GM10847 (cell line): ENCODE measurements around the gene ERBB4.

Experiments used
- POLR2A ChIP-seq: IDR thresholded peaks from 2 replicates; pipeline ENCODE4 v1.6.1; 2011; ENCODE audit not compliant: insufficient read length; ENCODE audit errors: extremely low read depth

Gene ERBB4

GRCh38 chr2:212534336-212534735, 4.3 kb downstream of the ERBB4 start:
- no peak for TF ChIP-seq POLR2A

- no peak for TF ChIP-seq POLR2A
These were observed 6.0 kb downstream of the ERBB4 start for GRCh38 chr2:212532585-212532984.

- no peak for TF ChIP-seq POLR2A
These were observed 6.5 kb downstream of the ERBB4 start for GRCh38 chr2:212532087-212532486.

- no peak for TF ChIP-seq POLR2A
These were observed 7.1 kb downstream of the ERBB4 start for GRCh38 chr2:212531499-212531898.

GRCh38 chr2:212530991-212531390, 7.6 kb downstream of the ERBB4 start:
- no peak for TF ChIP-seq POLR2A

GRCh38 chr2:212530373-212530772, 8.2 kb downstream of the ERBB4 start:
- TF ChIP-seq POLR2A: no peak

- TF ChIP-seq POLR2A: no peak
These were observed 10.3 kb downstream of the ERBB4 start for GRCh38 chr2:212528106-212528856.

- no peak for TF ChIP-seq POLR2A
These were observed 12.5 kb downstream of the ERBB4 start for GRCh38 chr2:212526059-212526458.

GRCh38 chr2:212523756-212524155, 14.8 kb downstream of the ERBB4 start:
- no peak for TF ChIP-seq POLR2A

- no peak for TF ChIP-seq POLR2A
These were observed 18.3 kb downstream of the ERBB4 start for GRCh38 chr2:212520340-212520739.

- no peak for TF ChIP-seq POLR2A
These were observed 20.9 kb downstream of the ERBB4 start for GRCh38 chr2:212517693-212518092.

- TF ChIP-seq POLR2A: no peak
These were observed 33.0 kb downstream of the ERBB4 start for GRCh38 chr2:212505586-212505985.

GRCh38 chr2:212495046-212495445, 43.6 kb downstream of the ERBB4 start:
- TF ChIP-seq POLR2A: no peak

- TF ChIP-seq POLR2A: no peak
These were observed 44.1 kb downstream of the ERBB4 start for GRCh38 chr2:212494418-212495020.

GRCh38 chr2:212489719-212490346, 48.8 kb downstream of the ERBB4 start:
- TF ChIP-seq POLR2A: no peak

- no peak for TF ChIP-seq POLR2A
These were observed 50.0 kb downstream of the ERBB4 start for GRCh38 chr2:212488611-212489010.
